Smooth muscle cell (in vitro differentiated cells): ENCODE data around the gene ENPP1. TPM values are rescaled to one million over a fixed set of nuclear protein-coding genes. Genes with fewer than 3 reads are reported as not detected.

Source experiments
- DNase-seq: peaks from one replicate; lab custom pipeline; 2025; ENCODE audit not compliant: unreplicated experiment; lab: John Stamatoyannopoulos, UW
- H2AFZ ChIP-seq: fragments of 200-600 bp; sonication (generic); 2 replicates; pipeline ENCODE4 v1.6.0; 2016; ENCODE audit warnings: antibody characterized with exemption, low read depth, mild to moderate bottlenecking
- H3F3A ChIP-seq: fragments of 200-600 bp; sonication (generic); 2 replicates; pipeline ENCODE4 v1.6.0; 2017; ENCODE audit warnings: antibody characterized with exemption, low read depth
- H3K27ac ChIP-seq: fragments of 200-600 bp; sonication (generic); 2 replicates; pipeline ENCODE4 v1.5.1; 2016; ENCODE audit warnings: low read depth, mild to moderate bottlenecking
- H3K27me3 ChIP-seq: fragments of 200-600 bp; sonication (generic); 2 replicates; pipeline ENCODE4 v1.6.1; 2016; ENCODE audit warnings: low read depth, mild to moderate bottlenecking
- H3K36me3 ChIP-seq: fragments of 200-600 bp; sonication (generic); 2 replicates; pipeline ENCODE4 v1.5.1; 2016; ENCODE audit warnings: low read depth
- H3K4me1 ChIP-seq: fragments of 200-600 bp; sonication (generic); 2 replicates; pipeline ENCODE4 v1.5.1; 2016; ENCODE audit warnings: low read depth
- H3K4me2 ChIP-seq: fragments of 200-600 bp; sonication (generic); 2 replicates; pipeline ENCODE4 v1.6.0; 2016; ENCODE audit warnings: mild to moderate bottlenecking
- H3K4me3 ChIP-seq: fragments of 200-600 bp; sonication (generic); 2 replicates; pipeline ENCODE4 v1.5.1; 2016; ENCODE audit warnings: mild to moderate bottlenecking
- H3K79me2 ChIP-seq: fragments of 200-600 bp; sonication (generic); 2 replicates; pipeline ENCODE4 v1.6.0; 2016; ENCODE audit warnings: low read depth, mild to moderate bottlenecking
- H3K9ac ChIP-seq: fragments of 200-600 bp; sonication (generic); 2 replicates; pipeline ENCODE4 v1.6.0; 2016; ENCODE audit warnings: low read depth
- H3K9me3 ChIP-seq: fragments of 200-600 bp; sonication (generic); replicated peaks from 2 replicates; pipeline ENCODE4 v1.5.1; 2016; ENCODE audit warnings: low read depth
- H4K20me1 ChIP-seq: fragments of 200-600 bp; sonication (generic); 2 replicates; pipeline ENCODE4 v1.6.0; 2016; ENCODE audit warnings: low read depth
- CTCF ChIP-seq: fragments of 200-600 bp; sonication (generic); IDR thresholded peaks from 2 replicates; pipeline ENCODE4 v1.5.1; 2017; ENCODE audit warnings: borderline replicate concordance, mild to moderate bottlenecking, antibody characterized with exemption; ENCODE audit not compliant: insufficient read depth, poor library complexity, severe bottlenecking
- WGBS: methylation state at CpG from one replicate; pipeline ENCODE4 v1.1.7; 2016; ENCODE audit warnings: low lambda C conversion rate; 5-methylcytosine and 5-hydroxymethylcytosine counted together
- polyA plus RNA-seq: library from polyadenylated mRNA; unstranded; fragments of >200 nt; fragmentation: Nextera tagmentation; extraction: Ambion mirVana; gene quantifications from 2 replicates; pipeline ENCODE4 v1.2.1, GENCODE V29; 2016
- total RNA-seq: library from RNA; depleted of rRNA; stranded (reverse); fragments of >200 nt; gene quantifications from 2 replicates; pipeline ENCODE4 v1.2.3, GENCODE V29; 2014

Gene ENPP1
- total and polyA plus RNA-seq, 2 experiments from 2014 or later = 329 to 433 TPM

DNA sequence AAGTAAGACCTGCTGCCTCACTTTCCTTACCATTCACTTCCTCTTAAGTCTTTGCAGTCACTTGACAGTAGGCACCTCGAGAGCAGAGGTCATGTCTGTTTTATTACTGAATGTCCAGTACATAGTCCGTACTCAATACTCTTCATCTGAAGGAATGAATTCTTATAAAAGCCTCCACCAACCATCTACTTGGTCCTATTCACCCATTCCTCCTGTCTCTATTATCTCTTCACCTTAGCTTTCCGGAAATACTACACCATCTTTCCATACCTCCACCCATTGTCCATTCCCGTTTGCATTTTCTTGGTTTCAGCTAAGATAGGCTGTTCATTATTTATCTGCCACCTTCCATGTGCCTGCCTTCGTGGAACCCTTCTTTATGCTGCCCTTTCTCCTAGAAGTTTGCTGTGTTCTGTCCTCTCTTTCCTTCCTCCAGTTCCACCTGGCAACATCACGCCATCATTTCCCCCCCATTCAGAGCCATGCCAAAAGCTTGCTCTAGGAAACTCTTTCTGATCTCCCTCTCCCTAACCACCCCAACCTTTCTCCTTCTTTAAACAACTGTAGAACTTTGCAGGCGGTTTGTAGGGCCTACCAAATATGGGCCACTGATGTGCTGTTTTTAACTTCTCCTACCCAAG is 38.3 kb downstream of the ENPP1 start:
- Histone ChIP-seq H3K4me2 (no peak overlapping the region), H3K79me2 (peaks cover 39% of the 10 kb centered on the region), H3K9me3 (no peaks in the 10 kb centered on the region), H2AFZ (no peak overlapping the region), H3K9ac (no peak overlapping the region), H3F3A (no peaks in the 10 kb centered on the region), H3K27ac (no peak overlapping the region), H4K20me1 (peaks cover 79% of the 10 kb centered on the region), H3K4me1 (no peaks in the 10 kb centered on the region), H3K27me3 (no peaks in the 10 kb centered on the region), H3K36me3 (peaks cover 6% of the 10 kb centered on the region), H3K4me3 (no peak overlapping the region)
- WGBS = 60% methylated on average over 7 of the region's 7 CpGs
- TF ChIP-seq CTCF = no peak
- no peak for DNase-seq

DNA sequence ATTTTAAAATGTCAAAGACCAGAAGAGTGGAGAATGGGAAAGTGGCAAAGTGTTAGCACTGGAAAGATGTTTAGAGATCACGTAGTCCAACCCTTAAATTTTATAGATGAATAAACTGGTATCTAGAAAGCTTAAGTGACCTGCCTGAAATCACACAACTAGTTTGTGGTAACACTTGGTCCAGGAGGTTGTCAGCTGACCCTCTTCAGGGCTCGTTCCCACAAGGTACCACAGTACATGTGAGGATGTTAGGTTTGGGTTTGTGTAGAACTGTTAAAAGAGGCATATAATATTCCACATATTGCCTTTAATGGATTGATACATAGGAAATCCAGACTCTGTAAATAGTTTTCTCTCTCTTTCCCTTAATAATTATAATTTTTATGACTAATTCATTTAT is 39.1 kb downstream of the ENPP1 start:
- no peak for TF ChIP-seq CTCF
- 95% methylated on average over 2 of the region's 2 CpGs for WGBS

DNA sequence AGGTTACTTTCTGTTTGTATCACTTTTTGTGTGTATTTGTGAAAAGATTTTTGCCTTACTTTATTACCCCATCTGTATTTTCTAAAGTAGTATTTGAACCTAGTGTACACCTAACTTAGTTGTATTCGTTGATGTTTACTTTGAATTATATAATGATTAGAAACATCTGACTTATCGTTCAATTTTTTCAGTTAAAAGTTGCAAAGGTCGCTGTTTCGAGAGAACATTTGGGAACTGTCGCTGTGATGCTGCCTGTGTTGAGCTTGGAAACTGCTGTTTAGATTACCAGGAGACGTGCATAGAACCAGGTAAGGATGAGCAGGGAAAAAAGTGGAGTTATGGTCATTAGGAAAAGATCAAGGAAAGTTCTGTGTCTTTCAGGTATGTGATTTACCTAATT is 42.0 kb downstream of the ENPP1 start:
- peaks cover 15% of the 10 kb centered on the region for H3K79me2 ChIP-seq
- H4K20me1 ChIP-seq = peaks cover 46% of the 10 kb centered on the region
- WGBS = 96% methylated on average over 6 of the region's 6 CpGs
- no peak overlapping the region for H2AFZ ChIP-seq
- H3K4me2 ChIP-seq = no peak overlapping the region
- H3K36me3 ChIP-seq = peaks cover 19% of the 10 kb centered on the region
- DNase-seq = no peak
- H3K27ac ChIP-seq = peak overlapping the region; percentile 3
- H3K9me3 ChIP-seq = no peaks in the 10 kb centered on the region
- H3K9ac ChIP-seq = no peak overlapping the region
- H3K4me1 ChIP-seq = no peaks in the 10 kb centered on the region
- no peaks in the 10 kb centered on the region for H3K27me3 ChIP-seq
- H3F3A ChIP-seq = no peaks in the 10 kb centered on the region
- TF ChIP-seq CTCF = no peak
- no peak overlapping the region for H3K4me3 ChIP-seq

More for the DNA sequence above, 39.1 kb downstream of the ENPP1 start:
- H3F3A ChIP-seq = no peaks in the 10 kb centered on the region
- no peaks in the 10 kb centered on the region for H3K4me1 ChIP-seq
- no peak for DNase-seq
- H3K79me2 ChIP-seq = peaks cover 31% of the 10 kb centered on the region
- H2AFZ ChIP-seq = no peak overlapping the region
- H3K9ac ChIP-seq = no peak overlapping the region
- H4K20me1 ChIP-seq = peaks cover 71% of the 10 kb centered on the region
- H3K4me3 ChIP-seq = no peak overlapping the region
- no peaks in the 10 kb centered on the region for H3K27me3 ChIP-seq
- no peak overlapping the region for H3K27ac ChIP-seq
- no peak overlapping the region for H3K4me2 ChIP-seq
- no peaks in the 10 kb centered on the region for H3K9me3 ChIP-seq
- peaks cover 14% of the 10 kb centered on the region for H3K36me3 ChIP-seq
